Measurements from ENCODE around the gene SMURF1.

- TF ChIP-seq EP300 (IDR thresholded peaks at IDR 0.05; ENCODE audit: low read depth) (no peak), CTCF (IDR thresholded peaks at IDR 0.05) (no peak), POLR2A (IDR thresholded peaks at IDR 0.05) (no peak), POLR2AphosphoS5 (IDR thresholded peaks at IDR 0.05) (no peak)
Measured at GRCh38 chr7:99028261-99028973, 115.5 kb downstream of the SMURF1 start.
